A673 (cell line): ENCODE measurements around the gene TMEM255B.

Experiments used
- EZH2 ChIP-seq: fragments of 200-600 bp; sonication (generic); IDR thresholded peaks from 2 replicates; pipeline ENCODE4 v1.6.1; 2017; ENCODE audit warnings: borderline replicate concordance, low read depth, mild to moderate bottlenecking, mixed read lengths, antibody characterized with exemption, low read length; ENCODE audit not compliant: poor library complexity, severe bottlenecking
- TF ChIP-seq, protein P1 (sequence below): fragments of 300-800, 200-600 bp; sonication (generic); conservative IDR thresholded peaks from 2 replicates; pipeline ENCODE4 v1.5.1; 2017; ENCODE audit warnings: low read depth, mild to moderate bottlenecking, antibody characterized with exemption, low read length, moderate library complexity, mixed read lengths

GRCh38 chr13:113764793-113765563 lies 6.0 kb downstream of the TMEM255B start:
- TF ChIP-seq, protein P1, sequence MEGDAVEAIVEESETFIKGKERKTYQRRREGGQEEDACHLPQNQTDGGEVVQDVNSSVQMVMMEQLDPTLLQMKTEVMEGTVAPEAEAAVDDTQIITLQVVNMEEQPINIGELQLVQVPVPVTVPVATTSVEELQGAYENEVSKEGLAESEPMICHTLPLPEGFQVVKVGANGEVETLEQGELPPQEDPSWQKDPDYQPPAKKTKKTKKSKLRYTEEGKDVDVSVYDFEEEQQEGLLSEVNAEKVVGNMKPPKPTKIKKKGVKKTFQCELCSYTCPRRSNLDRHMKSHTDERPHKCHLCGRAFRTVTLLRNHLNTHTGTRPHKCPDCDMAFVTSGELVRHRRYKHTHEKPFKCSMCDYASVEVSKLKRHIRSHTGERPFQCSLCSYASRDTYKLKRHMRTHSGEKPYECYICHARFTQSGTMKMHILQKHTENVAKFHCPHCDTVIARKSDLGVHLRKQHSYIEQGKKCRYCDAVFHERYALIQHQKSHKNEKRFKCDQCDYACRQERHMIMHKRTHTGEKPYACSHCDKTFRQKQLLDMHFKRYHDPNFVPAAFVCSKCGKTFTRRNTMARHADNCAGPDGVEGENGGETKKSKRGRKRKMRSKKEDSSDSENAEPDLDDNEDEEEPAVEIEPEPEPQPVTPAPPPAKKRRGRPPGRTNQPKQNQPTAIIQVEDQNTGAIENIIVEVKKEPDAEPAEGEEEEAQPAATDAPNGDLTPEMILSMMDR: no peak
- no peak for TF ChIP-seq EZH2
